Measurements from ENCODE around the gene ADAM12.

The ADAM12 gene

GRCh38 chr10:126196281-126196680 lies 192.0 kb downstream of the ADAM12 start:
- Histone ChIP-seq H3K9me3 (ENCODE audit: insufficient read depth, low read length, severe bottlenecking) (peaks cover 2% of the 10 kb centered on the region), H4K20me1 (ENCODE audit: insufficient read depth, low read length) (no peaks in the 10 kb centered on the region), H3K4me1 (ENCODE audit: insufficient read depth, low read length) (no peaks in the 10 kb centered on the region), H3K27me3 (ENCODE audit: insufficient read depth, low read length, poor library complexity) (peaks cover 3% of the 10 kb centered on the region), H3K36me3 (ENCODE audit: insufficient read depth, low read length) (no peaks in the 10 kb centered on the region), H3K79me2 (ENCODE audit: insufficient read depth, low read length) (no peaks in the 10 kb centered on the region), H3K4me3 (ENCODE audit: low read depth in 1 of 2, low read length in 2 of 2) (no peak overlapping the region), H3K27ac (ENCODE audit: low read length) (no peak overlapping the region), H2AFZ (ENCODE audit: low read depth, low read length) (no peak overlapping the region), H3K4me2 (ENCODE audit: insufficient read depth, low read length) (no peak overlapping the region), H3K9ac (ENCODE audit: low read depth, low read length) (no peak overlapping the region)
- DNase-seq (no peak), ATAC-seq (ENCODE audit: insufficient read depth, low read depth) (no peak)
- TF ChIP-seq CTCF (IDR thresholded peaks at IDR 0.05; ENCODE audit: borderline replicate concordance, extremely low read depth, low read length, poor library complexity, severe bottlenecking) (no peak), EZH2 (IDR thresholded peaks at IDR 0.05; ENCODE audit: borderline replicate concordance, low read depth, low read length, severe bottlenecking) (no peak)

- Histone ChIP-seq H2AFZ (ENCODE audit: low read depth, low read length) (no peak overlapping the region), H3K36me3 (ENCODE audit: insufficient read depth, low read length) (no peaks in the 10 kb centered on the region), H3K27ac (ENCODE audit: low read length) (no peak overlapping the region), H4K20me1 (ENCODE audit: insufficient read depth, low read length) (no peaks in the 10 kb centered on the region), H3K4me3 (ENCODE audit: low read depth in 1 of 2, low read length in 2 of 2) (no peak overlapping the region), H3K79me2 (ENCODE audit: insufficient read depth, low read length) (no peaks in the 10 kb centered on the region), H3K4me2 (ENCODE audit: insufficient read depth, low read length) (no peak overlapping the region), H3K4me1 (ENCODE audit: insufficient read depth, low read length) (no peaks in the 10 kb centered on the region), H3K9me3 (ENCODE audit: insufficient read depth, low read length, severe bottlenecking) (peaks cover 5% of the 10 kb centered on the region), H3K27me3 (ENCODE audit: insufficient read depth, low read length, poor library complexity) (peaks cover 3% of the 10 kb centered on the region), H3K9ac (ENCODE audit: low read depth, low read length) (no peak overlapping the region)
- DNase-seq (no peak), ATAC-seq (ENCODE audit: insufficient read depth, low read depth) (no peak)
- TF ChIP-seq EZH2 (IDR thresholded peaks at IDR 0.05; ENCODE audit: borderline replicate concordance, low read depth, low read length, severe bottlenecking) (no peak), CTCF (IDR thresholded peaks at IDR 0.05; ENCODE audit: borderline replicate concordance, extremely low read depth, low read length, poor library complexity, severe bottlenecking) (no peak)
Observed at GRCh38 chr10:126191192-126191591, 197.1 kb downstream of the ADAM12 start.

- H3K27me3 ChIP-seq (ENCODE audit: insufficient read depth, low read length, poor library complexity): no peaks in the 10 kb centered on the region
Observed at GRCh38 chr10:126188679-126189200, 199.5 kb downstream of the ADAM12 start.

More at GRCh38 chr10:126188679-126189200, 199.5 kb downstream of the ADAM12 start:
- Histone ChIP-seq H4K20me1 (ENCODE audit: insufficient read depth, low read length) (no peaks in the 10 kb centered on the region), H3K36me3 (ENCODE audit: insufficient read depth, low read length) (no peaks in the 10 kb centered on the region), H2AFZ (ENCODE audit: low read depth, low read length) (no peak overlapping the region), H3K9me3 (ENCODE audit: insufficient read depth, low read length, severe bottlenecking) (peaks cover 5% of the 10 kb centered on the region), H3K27ac (ENCODE audit: low read length) (no peak overlapping the region), H3K4me2 (ENCODE audit: insufficient read depth, low read length) (no peak overlapping the region), H3K79me2 (ENCODE audit: insufficient read depth, low read length) (no peaks in the 10 kb centered on the region), H3K4me1 (ENCODE audit: insufficient read depth, low read length) (no peaks in the 10 kb centered on the region), H3K4me3 (ENCODE audit: low read depth in 1 of 2, low read length in 2 of 2) (no peak overlapping the region), H3K9ac (ENCODE audit: low read depth, low read length) (no peak overlapping the region)
- ATAC-seq (ENCODE audit: insufficient read depth, low read depth): no peak
- TF ChIP-seq CTCF (IDR thresholded peaks at IDR 0.05; ENCODE audit: borderline replicate concordance, extremely low read depth, low read length, poor library complexity, severe bottlenecking) (no peak), EZH2 (IDR thresholded peaks at IDR 0.05; ENCODE audit: borderline replicate concordance, low read depth, low read length, severe bottlenecking) (no peak)
- no peak for DNase-seq
